Ecto neural progenitor cell (in vitro differentiated cells): ENCODE measurements around the gene RD3L.
"Not testable (repeated sequence)": the region's sequence is repeated elsewhere in the genome, so short reads cannot be mapped to it uniquely, and the experiment has no call there.

Experiments
- DNase-seq: peaks from one replicate; pipeline ENCODE4 v3.0.0-alpha.2; 2018; ENCODE audit warnings: low spot score

RD3L gene

GRCh38 chr14:103941973-103942736, at the start of gene RD3L:
TSS of gene RD3L (minus strand) at chr14:103942529. CDS start at chr14:103941695, 834 bp downstream.
- DNase-seq = no peak

GRCh38 chr14:103989964-103990363, 47.6 kb upstream of the RD3L start:
- DNase-seq = no peak

- no peak for DNase-seq
Measured at GRCh38 chr14:103989034-103989433, 46.7 kb upstream of the RD3L start.

- DNase-seq = no peak
Measured at GRCh38 chr14:103984196-103984595, 41.9 kb upstream of the RD3L start.

- DNase-seq = not testable (repeated sequence)
Measured at GRCh38 chr14:103980623-103981238, 38.4 kb upstream of the RD3L start.

- DNase-seq = no peak
Measured at GRCh38 chr14:103974575-103974974, 32.2 kb upstream of the RD3L start.

GRCh38 chr14:103973354-103973753, 31.0 kb upstream of the RD3L start:
- DNase-seq = no peak

- DNase-seq = no peak
Measured at GRCh38 chr14:103969961-103970360, 27.6 kb upstream of the RD3L start.

GRCh38 chr14:103966631-103967030, 24.3 kb upstream of the RD3L start:
- DNase-seq = no peak

- DNase-seq = no peak
Measured at GRCh38 chr14:103961928-103962578, 19.7 kb upstream of the RD3L start.

- DNase-seq = no peak
Measured at GRCh38 chr14:103960457-103961055, 18.2 kb upstream of the RD3L start.

GRCh38 chr14:103949131-103949790, 6.9 kb upstream of the RD3L start:
- no peak for DNase-seq

- DNase-seq = no peak
Measured at GRCh38 chr14:103948442-103948841, 6.1 kb upstream of the RD3L start.

GRCh38 chr14:103946975-103947374, 4.6 kb upstream of the RD3L start:
- no peak for DNase-seq

GRCh38 chr14:103943673-103944072, 1.3 kb upstream of the RD3L start:
- DNase-seq = no peak

GRCh38 chr14:103941462-103941861, 867 bp downstream of the RD3L start:
- no peak for DNase-seq

- DNase-seq = no peak
Measured at GRCh38 chr14:103935102-103935501, 7.2 kb downstream of the RD3L start.

- no peak for DNase-seq
Measured at GRCh38 chr14:103932791-103933490, 9.4 kb downstream of the RD3L start.

GRCh38 chr14:103931422-103931821, 10.9 kb downstream of the RD3L start:
- no peak for DNase-seq

- no peak for DNase-seq
Measured at GRCh38 chr14:103930051-103930604, 12.2 kb downstream of the RD3L start.
